Measurements from ENCODE around the gene PPIL1.

DNA sequence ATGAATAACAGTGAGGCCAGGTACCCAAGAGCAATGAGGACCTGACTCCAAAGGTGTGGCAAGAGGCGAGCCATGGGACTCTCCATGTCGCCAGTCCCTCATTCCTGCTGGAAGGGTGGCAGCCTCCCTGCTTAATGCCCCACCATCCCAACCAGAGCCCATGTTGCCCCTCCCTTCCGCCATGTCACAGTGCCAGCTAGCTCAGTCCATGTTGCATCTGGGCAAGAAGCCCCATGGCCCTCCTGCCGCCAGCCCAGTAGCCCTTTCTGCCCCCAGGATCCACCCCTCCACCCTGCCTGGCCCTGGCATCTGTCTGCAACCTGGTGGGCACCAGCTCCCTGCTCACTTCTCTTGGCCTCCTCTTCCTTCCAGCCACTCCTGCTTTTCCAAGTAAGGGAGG is 29.4 kb downstream of the PPIL1 start:
- TF ChIP-seq, protein P1, sequence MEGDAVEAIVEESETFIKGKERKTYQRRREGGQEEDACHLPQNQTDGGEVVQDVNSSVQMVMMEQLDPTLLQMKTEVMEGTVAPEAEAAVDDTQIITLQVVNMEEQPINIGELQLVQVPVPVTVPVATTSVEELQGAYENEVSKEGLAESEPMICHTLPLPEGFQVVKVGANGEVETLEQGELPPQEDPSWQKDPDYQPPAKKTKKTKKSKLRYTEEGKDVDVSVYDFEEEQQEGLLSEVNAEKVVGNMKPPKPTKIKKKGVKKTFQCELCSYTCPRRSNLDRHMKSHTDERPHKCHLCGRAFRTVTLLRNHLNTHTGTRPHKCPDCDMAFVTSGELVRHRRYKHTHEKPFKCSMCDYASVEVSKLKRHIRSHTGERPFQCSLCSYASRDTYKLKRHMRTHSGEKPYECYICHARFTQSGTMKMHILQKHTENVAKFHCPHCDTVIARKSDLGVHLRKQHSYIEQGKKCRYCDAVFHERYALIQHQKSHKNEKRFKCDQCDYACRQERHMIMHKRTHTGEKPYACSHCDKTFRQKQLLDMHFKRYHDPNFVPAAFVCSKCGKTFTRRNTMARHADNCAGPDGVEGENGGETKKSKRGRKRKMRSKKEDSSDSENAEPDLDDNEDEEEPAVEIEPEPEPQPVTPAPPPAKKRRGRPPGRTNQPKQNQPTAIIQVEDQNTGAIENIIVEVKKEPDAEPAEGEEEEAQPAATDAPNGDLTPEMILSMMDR (IDR thresholded peaks at IDR 0.05; ENCODE audit: control extremely low read depth in 1 of 3, insufficient read depth in 1 of 3, low read depth in 1 of 3, low read length in 3 of 3): no peak
- TF ChIP-seq POLR2AphosphoS5 (IDR thresholded peaks at IDR 0.05; ENCODE audit: low read depth, low read length) (no peak), BCL11A (IDR thresholded peaks at IDR 0.05; ENCODE audit: low read depth in 2 of 2, low read length in 2 of 2) (no peak), EGR1 (IDR thresholded peaks at IDR 0.05; ENCODE audit: borderline replicate concordance, low read depth, low read length) (no peak), POLR2A (IDR thresholded peaks at IDR 0.05; ENCODE audit: control extremely low read depth in 1 of 2, low read depth in 2 of 2, low read length in 2 of 2) (no peak), ZNF274 (IDR thresholded peaks at IDR 0.05; ENCODE audit: borderline replicate concordance, extremely low read depth, low read length) (no peak), TEAD4 (IDR thresholded peaks at IDR 0.05; ENCODE audit: low read depth, low read length) (no peak)
